Measurements from ENCODE around the gene MRPL36. TPM values are rescaled to one million over a fixed set of nuclear protein-coding genes. Genes with fewer than 3 reads are reported as not detected.

The MRPL36 gene
- total and polyA plus RNA-seq, 2 donors from 2014 or later, result 29.6 to 96.7 TPM

DNA sequence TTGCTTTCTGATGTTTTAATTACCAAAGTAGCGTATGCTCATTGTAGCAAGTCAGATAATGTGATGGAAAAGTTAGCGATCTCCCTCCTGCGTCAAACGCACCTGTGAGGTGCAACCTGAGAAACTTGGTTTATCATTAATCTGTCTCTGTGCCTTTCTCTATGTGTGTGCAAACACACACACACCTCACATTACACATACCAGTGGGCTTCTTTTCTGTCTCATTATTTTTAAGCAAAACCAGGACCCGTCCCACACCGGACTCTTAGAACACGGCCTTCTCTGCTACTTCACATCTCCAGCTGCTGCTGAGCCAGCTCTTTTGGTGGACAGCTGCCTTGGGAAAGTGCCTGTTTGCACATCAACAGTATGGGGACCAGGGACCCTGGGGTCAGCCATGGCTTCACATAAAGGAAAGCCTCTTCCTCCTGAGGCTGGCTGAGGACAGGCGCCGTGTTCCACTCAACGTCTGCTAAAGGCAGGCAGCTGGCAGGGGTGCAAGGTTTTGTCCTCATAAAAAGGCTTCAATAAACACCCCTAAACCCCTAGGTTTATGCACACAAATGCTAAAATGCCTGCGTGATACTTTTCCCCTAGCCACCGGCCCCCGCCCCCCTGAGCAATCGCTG is 44.2 kb downstream of the MRPL36 start:
- Histone ChIP-seq H3K4me3 (ENCODE audit: low read length in 3 of 3) (no peak overlapping the region), H3K36me3 (ENCODE audit: control insufficient read depth in 2 of 3, insufficient read depth in 3 of 3, low read length in 3 of 3) (no peaks in the 10 kb centered on the region), H3K9me3 (ENCODE audit: control insufficient read depth in 2 of 3, insufficient read depth in 1 of 3, low read length in 3 of 3) (no peaks in the 10 kb centered on the region), H3K27ac (ENCODE audit: low read depth in 2 of 2, low read length in 2 of 2) (no peak overlapping the region), H3K27me3 (ENCODE audit: control insufficient read depth, insufficient read depth, low read length) (no peaks in the 10 kb centered on the region), H3K4me1 (ENCODE audit: control insufficient read depth in 2 of 3, insufficient read depth in 2 of 3, low read depth in 1 of 3, low read length in 3 of 3) (no peaks in the 10 kb centered on the region), H3K9ac (ENCODE audit: low read length in 3 of 3) (no peak overlapping the region)
- DNase-seq (peak in 2 of 5 donors; percentile 11 to 44), FAIRE-seq (no peak)
- intact Hi-C loops (cut with DNase I), result no loop called here
- TF ChIP-seq, protein P1, sequence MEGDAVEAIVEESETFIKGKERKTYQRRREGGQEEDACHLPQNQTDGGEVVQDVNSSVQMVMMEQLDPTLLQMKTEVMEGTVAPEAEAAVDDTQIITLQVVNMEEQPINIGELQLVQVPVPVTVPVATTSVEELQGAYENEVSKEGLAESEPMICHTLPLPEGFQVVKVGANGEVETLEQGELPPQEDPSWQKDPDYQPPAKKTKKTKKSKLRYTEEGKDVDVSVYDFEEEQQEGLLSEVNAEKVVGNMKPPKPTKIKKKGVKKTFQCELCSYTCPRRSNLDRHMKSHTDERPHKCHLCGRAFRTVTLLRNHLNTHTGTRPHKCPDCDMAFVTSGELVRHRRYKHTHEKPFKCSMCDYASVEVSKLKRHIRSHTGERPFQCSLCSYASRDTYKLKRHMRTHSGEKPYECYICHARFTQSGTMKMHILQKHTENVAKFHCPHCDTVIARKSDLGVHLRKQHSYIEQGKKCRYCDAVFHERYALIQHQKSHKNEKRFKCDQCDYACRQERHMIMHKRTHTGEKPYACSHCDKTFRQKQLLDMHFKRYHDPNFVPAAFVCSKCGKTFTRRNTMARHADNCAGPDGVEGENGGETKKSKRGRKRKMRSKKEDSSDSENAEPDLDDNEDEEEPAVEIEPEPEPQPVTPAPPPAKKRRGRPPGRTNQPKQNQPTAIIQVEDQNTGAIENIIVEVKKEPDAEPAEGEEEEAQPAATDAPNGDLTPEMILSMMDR (IDR thresholded peaks at IDR 0.05; ENCODE audit: borderline replicate concordance, extremely low read depth, insufficient read depth), result no peak

DNA sequence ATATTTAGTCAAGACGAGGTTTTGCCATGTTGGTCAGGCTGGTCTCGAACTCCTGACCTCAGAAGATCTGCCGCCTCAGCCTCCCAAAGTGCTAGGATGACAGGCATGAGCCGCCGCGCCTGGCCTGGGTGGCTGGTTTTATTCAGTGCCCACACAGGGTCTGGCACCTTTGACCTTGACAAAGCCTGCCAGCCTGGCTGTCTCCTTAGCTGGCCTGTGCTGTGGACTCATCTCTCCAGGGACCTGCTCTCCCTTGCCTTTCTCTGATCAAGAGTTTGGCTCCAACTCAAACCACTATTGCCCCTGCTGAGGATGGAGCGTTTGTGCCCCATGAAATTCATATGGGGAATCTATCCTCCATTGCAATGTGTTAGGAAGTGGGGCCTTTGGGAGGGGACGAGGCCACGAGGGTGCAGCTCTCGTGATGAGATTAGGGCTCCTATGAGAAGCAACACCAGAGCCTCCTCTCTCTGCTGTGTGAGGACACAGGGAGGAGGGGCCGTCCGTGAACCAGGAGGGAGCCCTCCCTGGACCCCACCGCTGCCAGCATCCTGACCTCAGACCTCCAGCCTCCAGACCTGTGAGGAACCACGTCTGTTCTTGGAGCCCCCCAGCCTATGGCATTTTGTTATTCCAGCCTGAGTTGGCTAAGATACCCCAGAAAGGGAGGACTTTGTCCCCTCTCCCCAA is 45.0 kb downstream of the MRPL36 start:
- Histone ChIP-seq H3K27me3 (ENCODE audit: control insufficient read depth, insufficient read depth, low read length) (no peaks in the 10 kb centered on the region), H3K27ac (ENCODE audit: low read depth in 2 of 2, low read length in 2 of 2) (no peak overlapping the region), H3K36me3 (ENCODE audit: control insufficient read depth in 2 of 3, insufficient read depth in 3 of 3, low read length in 3 of 3) (no peaks in the 10 kb centered on the region), H3K4me3 (ENCODE audit: low read length in 3 of 3) (no peak overlapping the region), H3K9me3 (ENCODE audit: control insufficient read depth in 2 of 3, insufficient read depth in 1 of 3, low read length in 3 of 3) (no peaks in the 10 kb centered on the region), H3K9ac (ENCODE audit: low read length in 3 of 3) (no peak overlapping the region), H3K4me1 (ENCODE audit: control insufficient read depth in 2 of 3, insufficient read depth in 2 of 3, low read depth in 1 of 3, low read length in 3 of 3) (no peaks in the 10 kb centered on the region)
- DNase-seq, result peak in 2 of 5 donors; percentile 4 to 37
- no peak for FAIRE-seq
- intact Hi-C loops (cut with DNase I), result no loop called here
- TF ChIP-seq, protein P1 (IDR thresholded peaks at IDR 0.05; ENCODE audit: borderline replicate concordance, extremely low read depth, insufficient read depth), result no peak

DNA sequence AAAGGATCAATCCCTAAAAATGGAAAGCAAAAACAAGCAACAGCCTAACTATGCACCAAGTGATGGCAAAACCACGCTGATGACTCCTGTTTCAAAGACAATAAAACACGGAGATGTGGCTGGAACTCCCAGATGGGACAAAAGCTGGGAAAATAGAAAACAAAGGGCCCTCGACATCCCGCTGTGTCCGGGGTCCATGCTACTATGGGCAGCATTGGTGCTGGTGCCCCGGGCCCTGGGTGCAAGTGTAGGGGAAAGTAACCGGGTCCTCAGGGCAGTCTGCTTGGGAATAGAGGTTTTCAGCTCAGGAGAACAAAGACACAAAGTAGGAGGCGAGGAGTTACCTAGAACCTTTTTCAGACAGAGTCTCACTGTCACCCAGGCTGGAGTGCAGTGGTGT is 46.1 kb downstream of the MRPL36 start:
- TF ChIP-seq, protein P1 (IDR thresholded peaks at IDR 0.05; ENCODE audit: borderline replicate concordance, extremely low read depth, insufficient read depth), result no peak
- H3K27ac ChIP-seq (ENCODE audit: low read depth in 2 of 2, low read length in 2 of 2), result no peak overlapping the region
- no peaks in the 10 kb centered on the region for H3K27me3 ChIP-seq (ENCODE audit: control insufficient read depth, insufficient read depth, low read length)
- DNase-seq (peak in 2 of 5 donors; percentile 5 to 40), FAIRE-seq (no peak)
- intact Hi-C loops (cut with DNase I), result no loop called here
- H3K9me3 ChIP-seq (ENCODE audit: control insufficient read depth in 2 of 3, insufficient read depth in 1 of 3, low read length in 3 of 3), result no peaks in the 10 kb centered on the region
- no peaks in the 10 kb centered on the region for H3K4me1 ChIP-seq (ENCODE audit: control insufficient read depth in 2 of 3, insufficient read depth in 2 of 3, low read depth in 1 of 3, low read length in 3 of 3)
- no peak overlapping the region for H3K9ac ChIP-seq (ENCODE audit: low read length in 3 of 3)
- H3K36me3 ChIP-seq (ENCODE audit: control insufficient read depth in 2 of 3, insufficient read depth in 3 of 3, low read length in 3 of 3), result no peaks in the 10 kb centered on the region
- no peak overlapping the region for H3K4me3 ChIP-seq (ENCODE audit: low read length in 3 of 3)
